ENCODE data around the gene PAK4. TPM values are rescaled to one million over a fixed set of nuclear protein-coding genes. Genes with fewer than 3 reads are reported as not detected.

Gene PAK4
- polyA plus RNA-seq, 1 of the 3 experiments (the other 2 are of a cell fraction) = 36.4 TPM

GRCh38 chr19:39097721-39098120 lies 27.9 kb upstream of the PAK4 start:
- ChIA-PET CTCF (interaction anchor here (5.1 kb wide), 1 partner anchor 12 kb away, joined by 23 read pairs; no protein-coding TSS in a partner anchor), POLR2A (no interaction called here)
- H4K20me1 ChIP-seq (ENCODE audit: insufficient read depth) = no peaks in the 10 kb centered on the region
- no peak overlapping the region for H3K9ac ChIP-seq
- H3K4me1 ChIP-seq (ENCODE audit: control insufficient read depth in 1 of 2, insufficient read depth in 2 of 2, low read depth in 1 of 2, low read length in 1 of 2) = no peaks in the 10 kb centered on the region
- DNase-seq = no peak
- no peaks in the 10 kb centered on the region for H3K9me2 ChIP-seq
- TF ChIP-seq EZH2phosphoT487 (IDR thresholded peaks at IDR 0.05; ENCODE audit: borderline replicate concordance, low read depth) (no peak), POLR2AphosphoS5 (IDR thresholded peaks at IDR 0.05; ENCODE audit: low read depth, low read length) (no peak), GABPA (IDR thresholded peaks at IDR 0.05; ENCODE audit: low read depth) (no peak), CTCF (IDR thresholded peaks at IDR 0.05) (no peak), FOXJ3 (CRISPR knock-in tag; IDR thresholded peaks at IDR 0.05) (no peak), SMC3 (IDR thresholded peaks at IDR 0.05; ENCODE audit: low read depth, low read length) (no peak), RXRA (IDR thresholded peaks at IDR 0.05; ENCODE audit: borderline replicate concordance, low read depth) (no peak), TEAD4 (IDR thresholded peaks at IDR 0.05; ENCODE audit: borderline replicate concordance, insufficient read depth) (no peak), RCOR1 (IDR thresholded peaks at IDR 0.05; ENCODE audit: low read length) (no peak), ZBTB33 (IDR thresholded peaks at IDR 0.05; ENCODE audit: borderline replicate concordance, low read depth) (no peak), NFIC (IDR thresholded peaks at IDR 0.05; ENCODE audit: borderline replicate concordance) (no peak), USF2 (IDR thresholded peaks at IDR 0.05; ENCODE audit: borderline replicate concordance, low read depth, low read length) (no peak), SIN3A (IDR thresholded peaks at IDR 0.05; ENCODE audit: borderline replicate concordance, low read depth, low read length) (no peak), RAD21 (IDR thresholded peaks at IDR 0.05; ENCODE audit: low read length) (no peak), TAF1 (IDR thresholded peaks at IDR 0.05; ENCODE audit: borderline replicate concordance, low read depth, low read length) (no peak), PBX3 (IDR thresholded peaks at IDR 0.05) (no peak), REST (IDR thresholded peaks at IDR 0.05; ENCODE audit: low read depth, low read length) (no peak), YY1 (IDR thresholded peaks at IDR 0.05; ENCODE audit: low read depth) (no peak)
- no peaks in the 10 kb centered on the region for H3K9me3 ChIP-seq
- H3K27me3 ChIP-seq (ENCODE audit: insufficient read depth) = no peaks in the 10 kb centered on the region
- H3F3A ChIP-seq (replicated peaks; ENCODE audit: insufficient read depth) = no peaks in the 10 kb centered on the region
- H3K36me3 ChIP-seq (replicated peaks in 1 of 2; ENCODE audit: control insufficient read depth in 1 of 2, insufficient read depth in 2 of 2, low read length in 1 of 2) = no peaks in the 10 kb centered on the region
- no peak overlapping the region for H2AFZ ChIP-seq (ENCODE audit: low read depth)
- 24% methylated on average over 2 of the region's 2 CpGs for WGBS (ENCODE audit: low lambda C conversion rate)
- no peak overlapping the region for H3K4me3 ChIP-seq (ENCODE audit: low read depth in 2 of 2, low read length in 1 of 2)
- H3K27ac ChIP-seq (ENCODE audit: low read depth in 2 of 2, low read length in 1 of 2) = no peak overlapping the region
- no peak overlapping the region for H3K4me2 ChIP-seq
- no peaks in the 10 kb centered on the region for H3K79me2 ChIP-seq (ENCODE audit: insufficient read depth)
